Tibial nerve (tissue), 4 donors: ENCODE measurements around the gene WDFY3. TPM values are rescaled to one million over a fixed set of nuclear protein-coding genes. Genes with fewer than 3 reads are reported as not detected.
"Not testable (repeated sequence)": the region's sequence is repeated elsewhere in the genome, so short reads cannot be mapped to it uniquely, and the experiment has no call there.

Source experiments
- DNase-seq, 2 donors: peaks; one replicate each; pipeline ENCODE4 v3.0.0-alpha.2; 2019; ENCODE audit warnings: low spot score in 2 of 2
- H3K27ac ChIP-seq, 4 donors: fragments of 200-600 bp; sonication (generic) in 3 of 4; one replicate each; pipeline ENCODE4 v1.5.1; 2017 to 2019; ENCODE audit warnings: mild to moderate bottlenecking in 1 of 4
- H3K27me3 ChIP-seq, 2 donors: fragments of 200-600 bp; sonication (generic) in 1 of 2; one replicate each; pipeline versions ENCODE4 v1.5.1 to v1.6.0; 2017 to 2019
- H3K36me3 ChIP-seq, 3 donors: fragments of 200-600 bp; sonication (generic); one replicate each; pipeline ENCODE4 v1.5.1; 2018 to 2019
- H3K4me1 ChIP-seq, 4 donors: fragments of 200-600 bp; sonication (generic) in 3 of 4; one replicate each; pipeline ENCODE4 v1.5.1; 2017 to 2019
- H3K4me3 ChIP-seq, 4 donors: fragments of 200-600 bp; sonication (generic) in 3 of 4; one replicate each; pipeline ENCODE4 v1.5.1; 2017 to 2019; ENCODE audit warnings: mild to moderate bottlenecking in 1 of 4, moderate library complexity in 1 of 4
- H3K9me3 ChIP-seq, 4 donors: fragments of 200-600 bp; sonication (generic) in 3 of 4; one replicate each; pipeline ENCODE4 v1.5.1; 2017 to 2019
- CTCF ChIP-seq, 5 experiments: fragments of 200-600 bp in 3 of 5; fragments of 450-650 bp in 2 of 5; sonication (generic) in 3 of 5; IDR thresholded peaks; one replicate each; pipeline ENCODE4 v1.5.1; 2016 to 2019; ENCODE audit warnings: antibody characterized with exemption in 5 of 5, mild to moderate bottlenecking in 3 of 5, moderate library complexity in 2 of 5
- EP300 ChIP-seq, 2 donors: sonication (generic); formaldehyde crosslinking; IDR thresholded peaks; one replicate each; pipeline ENCODE4 v1.6.1; 2017; ENCODE audit warnings: antibody characterized with exemption in 2 of 2, mild to moderate bottlenecking in 1 of 2
- POLR2A ChIP-seq, 2 donors: fragments of 450-650 bp; IDR thresholded peaks; one replicate each; pipeline ENCODE4 v1.6.1; 2017; ENCODE audit warnings: antibody characterized with exemption in 2 of 2, mild to moderate bottlenecking in 2 of 2, moderate library complexity in 2 of 2
- WGBS, 2 donors: methylation state at CpG; one replicate each; pipeline ENCODE4 v1.1.5; 2018; 5-methylcytosine and 5-hydroxymethylcytosine counted together
- total RNA-seq, 4 donors: library from RNA; depleted of rRNA; stranded (reverse); fragments of >200 nt; gene quantifications; one replicate each; pipeline ENCODE4 v1.1.0, GENCODE V29; 2016

The WDFY3 gene
- total RNA-seq, 4 donors from 2014 or later, result 79.4 to 172 (median 116) TPM

GRCh38 chr4:84684361-84684760 is 282.1 kb downstream of the WDFY3 start:
- peaks cover 0 to 30% (median 14%) of the 10 kb centered on the region in 4 donors for H3K4me1 ChIP-seq
- no peaks in the 10 kb centered on the region for H3K27me3 ChIP-seq
- no peak overlapping the region for H3K4me3 ChIP-seq
- no peaks in the 10 kb centered on the region for H3K9me3 ChIP-seq
- TF ChIP-seq POLR2A (IDR thresholded peaks at IDR 0.05) (no peak), EP300 (IDR thresholded peaks at IDR 0.05) (no peak), CTCF (IDR thresholded peaks at IDR 0.05) (no peak)
- peaks cover 0 to 83% (median 2%) of the 10 kb centered on the region in 3 donors for H3K36me3 ChIP-seq
- no peak for DNase-seq
- 87 to 89% methylated on average over 3 of the region's 3 CpGs for WGBS, 2 donors
- peak overlapping the region in 1 of 4 donors; percentile 18 for H3K27ac ChIP-seq

- Histone ChIP-seq H3K9me3 (no peaks in the 10 kb centered on the region), H3K4me1 (peaks cover 0 to 30% (median 14%) of the 10 kb centered on the region in 4 donors), H3K4me3 (no peak overlapping the region), H3K27ac (peak overlapping the region in 2 of 4 donors; percentile 18), H3K36me3 (peaks cover 2 to 91% (median 5%) of the 10 kb centered on the region in 3 donors), H3K27me3 (no peaks in the 10 kb centered on the region)
- TF ChIP-seq EP300 (IDR thresholded peaks at IDR 0.05), result no peak
- no peak for TF ChIP-seq POLR2A (IDR thresholded peaks at IDR 0.05)
- TF ChIP-seq CTCF (IDR thresholded peaks at IDR 0.05), result no peak
- 79 to 85% methylated on average over 7 of the region's 7 CpGs for WGBS, 2 donors
- DNase-seq, result peak in 1 of 2 donors; percentile 56
Measured at GRCh38 chr4:84683064-84683850, 283.2 kb downstream of the WDFY3 start.

GRCh38 chr4:84682661-84683060 is 283.8 kb downstream of the WDFY3 start:
- WGBS, 2 donors, result 77 to 83% methylated on average over 4 of the region's 4 CpGs
- H3K27ac ChIP-seq, result peak overlapping the region in 2 of 4 donors; percentile 18 to 43

GRCh38 chr4:84681486-84682274 is 284.8 kb downstream of the WDFY3 start:
- peaks cover 2 to 99% (median 5%) of the 10 kb centered on the region in 3 donors for H3K36me3 ChIP-seq
- peak overlapping the region in 3 of 4 donors; percentile 18 to 45 (median 43) for H3K27ac ChIP-seq
- no peak overlapping the region for H3K4me3 ChIP-seq
- no peak for DNase-seq
- H3K9me3 ChIP-seq, result no peaks in the 10 kb centered on the region
- peaks cover 0 to 30% (median 14%) of the 10 kb centered on the region in 4 donors for H3K4me1 ChIP-seq
- no peaks in the 10 kb centered on the region for H3K27me3 ChIP-seq
- TF ChIP-seq CTCF (IDR thresholded peaks at IDR 0.05) (no peak), POLR2A (IDR thresholded peaks at IDR 0.05) (no peak), EP300 (IDR thresholded peaks at IDR 0.05) (no peak)
- 52 to 64% methylated on average over 2 of the region's 2 CpGs for WGBS, 2 donors

More at GRCh38 chr4:84682661-84683060, 283.8 kb downstream of the WDFY3 start:
- DNase-seq, H3K27me3 ChIP-seq, H3K4me3 ChIP-seq, H3K9me3 ChIP-seq: not testable (repeated sequence)
- H3K4me1 ChIP-seq, result peaks cover 0 to 30% (median 14%) of the 10 kb centered on the region in 4 donors
- peaks cover 2 to 91% (median 5%) of the 10 kb centered on the region in 3 donors for H3K36me3 ChIP-seq

GRCh38 chr4:84680956-84681355 is 285.5 kb downstream of the WDFY3 start:
- Histone ChIP-seq H3K9me3 (no peaks in the 10 kb centered on the region), H3K27me3 (no peaks in the 10 kb centered on the region), H3K27ac (no peak overlapping the region), H3K4me1 (peaks cover 0 to 30% (median 14%) of the 10 kb centered on the region in 4 donors), H3K36me3 (peaks cover 2 to 99% (median 5%) of the 10 kb centered on the region in 3 donors), H3K4me3 (no peak overlapping the region)
- no peak for DNase-seq
- TF ChIP-seq EP300 (IDR thresholded peaks at IDR 0.05) (no peak), POLR2A (IDR thresholded peaks at IDR 0.05) (no peak), CTCF (IDR thresholded peaks at IDR 0.05) (no peak)
- WGBS, 2 donors, result 79 to 83% methylated on average over 4 of the region's 4 CpGs
